HG02642 (cell line): ENCODE measurements around the gene SUMF2.
"Not testable (repeated sequence)": the region's sequence is repeated elsewhere in the genome, so short reads cannot be mapped to it uniquely, and the experiment has no call there.

ENCODE experiments used
- ATAC-seq: cut with Tn5 transposase; IDR thresholded peaks from one replicate; pipeline ENCODE4 v1.9.1; 2021; ENCODE audit warnings: mild to moderate bottlenecking; ENCODE audit not compliant: unreplicated experiment, poor library complexity

The SUMF2 gene

GRCh38 chr7:56104138-56104537 is 40.1 kb downstream of the SUMF2 start:
- ATAC-seq, result not testable (repeated sequence)

GRCh38 chr7:56105508-56105907 is 41.4 kb downstream of the SUMF2 start:
- ATAC-seq, result no peak

GRCh38 chr7:56106108-56107073 is 42.3 kb downstream of the SUMF2 start, which contains the start of gene CHCHD2:
Gene CHCHD2 (minus strand): TSS chr7:56106476. CDS start chr7:56106413, 63 bp downstream.
- ATAC-seq, result peak; percentile 100

- no peak for ATAC-seq
These were observed 43.8 kb downstream of the SUMF2 start for GRCh38 chr7:56107954-56108258.

GRCh38 chr7:56110611-56111010 is 46.5 kb downstream of the SUMF2 start:
- no peak for ATAC-seq

- ATAC-seq, result not testable (repeated sequence)
These were observed 48.2 kb downstream of the SUMF2 start for GRCh38 chr7:56112244-56112643.

GRCh38 chr7:56115852-56116538 is 51.9 kb downstream of the SUMF2 start, which contains the start of gene NUPR2:
Gene NUPR2 (minus strand): TSS chr7:56116417. CDS start chr7:56116314, 103 bp downstream.
- ATAC-seq, result no peak

GRCh38 chr7:56121440-56121839 is 57.4 kb downstream of the SUMF2 start:
- ATAC-seq, result no peak

GRCh38 chr7:56124981-56125380 is 60.9 kb downstream of the SUMF2 start:
- no peak for ATAC-seq

- no peak for ATAC-seq
These were observed 61.7 kb downstream of the SUMF2 start for GRCh38 chr7:56125831-56126230.

- ATAC-seq, result no peak
These were observed 63.3 kb downstream of the SUMF2 start for GRCh38 chr7:56127241-56127975.
